HepG2 (cell line): ENCODE measurements around the gene PISD.
"Not testable (repeated sequence)": the region's sequence is repeated elsewhere in the genome, so short reads cannot be mapped to it uniquely, and the experiment has no call there.

Experiments
- CTCF ChIP-seq: sonication (generic); formaldehyde crosslinking; IDR thresholded peaks from 2 replicates; pipeline ENCODE4 v1.5.0; 2020; ENCODE audit warnings: mild to moderate bottlenecking, missing genetic modification reagents, moderate library complexity
- HINFP ChIP-seq: sonication (generic); formaldehyde crosslinking; IDR thresholded peaks from 2 replicates; pipeline ENCODE4 v1.4.0; 2020; ENCODE audit warnings: low read depth, mild to moderate bottlenecking, missing genetic modification reagents
- KAT7 ChIP-seq: IDR thresholded peaks from 2 replicates; pipeline ENCODE4 v1.6.1; 2018; ENCODE audit warnings: borderline replicate concordance, missing compliant biosample characterization
- KDM5A ChIP-seq: fragments of 200-600 bp; sonication (generic); IDR thresholded peaks from 2 replicates; pipeline ENCODE4 v1.7.0; 2018; ENCODE audit warnings: antibody characterized with exemption, mild to moderate bottlenecking, low read length, borderline replicate concordance
- MBD4 ChIP-seq: IDR thresholded peaks from 2 replicates; pipeline ENCODE4 v1.6.1; 2012; ENCODE audit warnings: low read length, inconsistent platforms, borderline replicate concordance
- MEIS1 ChIP-seq: sonication (generic); formaldehyde crosslinking; IDR thresholded peaks from 2 replicates; pipeline ENCODE4 v1.9.0; 2021; ENCODE audit warnings: mild to moderate bottlenecking, missing genetic modification reagents, moderate library complexity, borderline replicate concordance
- MYC ChIP-seq: sonication (generic); formaldehyde crosslinking; IDR thresholded peaks from 2 replicates; pipeline ENCODE4 v1.9.0; 2021; ENCODE audit warnings: missing genetic modification reagents, borderline replicate concordance
- POLR2AphosphoS5 ChIP-seq: IDR thresholded peaks from 2 replicates; pipeline ENCODE4 v1.6.1; 2012; ENCODE audit warnings: low read depth, low read length
- RARA ChIP-seq: IDR thresholded peaks from 2 replicates; pipeline ENCODE4 v1.6.1; 2016; ENCODE audit warnings: missing genetic modification reagents, missing compliant biosample characterization

DNA sequence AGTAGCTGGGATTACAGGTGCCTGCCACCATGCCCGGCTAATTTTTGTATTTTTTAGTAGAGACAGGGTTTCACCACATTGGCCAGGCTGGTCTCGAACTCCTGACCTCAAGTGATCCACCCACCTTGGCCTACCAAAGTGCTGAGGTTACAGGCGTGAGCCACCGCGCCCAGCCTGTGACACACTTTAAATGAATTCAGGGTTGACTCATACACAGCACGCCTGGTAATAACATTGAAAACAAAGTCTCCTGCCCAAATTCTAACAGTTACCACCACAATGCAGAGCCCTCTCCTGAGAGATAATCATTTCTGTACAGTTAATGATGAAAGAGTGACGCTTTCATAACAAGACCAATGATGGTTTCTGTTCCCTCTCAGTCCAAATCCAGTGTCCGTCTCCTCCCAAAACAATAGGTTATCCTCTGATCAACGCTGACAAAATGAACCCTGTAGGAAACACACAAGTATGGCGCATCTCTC, 1.1 kb downstream of the PISD start:
- not testable (repeated sequence) for TF ChIP-seq CTCF (CRISPR knock-in tag); MEIS1 (CRISPR knock-in tag); KAT7 (CRISPR knock-in tag); MBD4; KDM5A; RARA (CRISPR knock-in tag); MYC; HINFP (CRISPR knock-in tag); POLR2AphosphoS5
